ENCODE results near the gene SYT1. TPM values are rescaled to one million over a fixed set of nuclear protein-coding genes. Genes with fewer than 3 reads are reported as not detected.

The SYT1 gene
- total and polyA plus RNA-seq, 2 donors (not counting 1 experiment from before 2014, with no cell fraction given) = 0.60 to 1.3 TPM

DNA sequence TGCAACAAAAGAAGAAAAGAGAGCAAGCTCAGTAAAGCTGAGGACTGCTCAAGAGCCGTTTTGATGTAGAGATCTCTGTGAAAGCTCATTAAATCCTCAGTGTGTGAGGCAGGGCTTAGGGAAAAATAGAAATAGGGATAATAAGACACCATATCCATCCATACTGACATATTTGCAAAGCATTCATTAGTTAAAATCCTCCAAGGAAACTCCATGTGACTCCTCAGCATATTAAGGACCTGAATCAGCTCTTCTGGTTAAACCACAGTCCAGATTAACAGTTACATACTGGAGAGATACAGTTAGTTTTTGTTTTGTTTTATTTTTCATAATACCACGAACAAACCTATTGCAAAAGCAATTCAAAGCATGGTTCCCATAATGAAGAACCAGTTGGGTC is 538.0 kb downstream of the SYT1 start:
- Histone ChIP-seq H3K27ac (ENCODE audit: low read length in 2 of 2) (no peak overlapping the region), H3K4me1 (ENCODE audit: control insufficient read depth in 2 of 2, insufficient read depth in 2 of 2, low read length in 2 of 2) (no peaks in the 10 kb centered on the region), H3K27me3 (replicated peaks in 1 of 4; ENCODE audit: control extremely low read depth in 1 of 4, control insufficient read depth in 3 of 4, insufficient read depth in 4 of 4, low read length in 3 of 4) (no peaks in the 10 kb centered on the region), H3K4me2 (replicated peaks; ENCODE audit: low read depth, low read length, poor library complexity, severe bottlenecking) (no peak overlapping the region), H3K36me3 (replicated peaks in 1 of 2; ENCODE audit: control extremely low read depth in 1 of 2, control insufficient read depth in 1 of 2, extremely low read depth in 1 of 2, insufficient read depth in 2 of 2, low read length in 1 of 2) (no peaks in the 10 kb centered on the region), H3K9me3 (ENCODE audit: control extremely low read depth in 1 of 3, control insufficient read depth in 2 of 3, insufficient read depth in 1 of 3, low read length in 2 of 3) (no peaks in the 10 kb centered on the region), H2AFZ (ENCODE audit: insufficient read depth, low read depth, low read length, poor library complexity, severe bottlenecking) (no peak overlapping the region), H3K9ac (ENCODE audit: low read length) (no peak overlapping the region), H3K79me2 (ENCODE audit: control insufficient read depth, insufficient read depth, low read length) (no peaks in the 10 kb centered on the region), H4K20me1 (ENCODE audit: control insufficient read depth, insufficient read depth, low read length, poor library complexity, severe bottlenecking) (no peaks in the 10 kb centered on the region), H3K4me3 (ENCODE audit: control extremely low read depth in 1 of 5, extremely low read depth in 1 of 5, insufficient read depth in 1 of 5, low read depth in 2 of 5, low read length in 4 of 5) (no peak overlapping the region)
- DNase-seq (no peak), ATAC-seq (ENCODE audit: low read depth) (no peak)
- TF ChIP-seq CTCF (IDR thresholded peaks at IDR 0.05) = no peak
- TF ChIP-seq EZH2 (IDR thresholded peaks at IDR 0.05; ENCODE audit: borderline replicate concordance, insufficient read depth, low read depth, low read length, poor library complexity, severe bottlenecking) = no peak
- Mint-ChIP-seq H3K27me3 (no peaks in the 10 kb centered on the region), H3K4me3 (no peak overlapping the region), H3K9me3 (ENCODE audit: insufficient read depth) (no peaks in the 10 kb centered on the region), H3K27ac (no peak overlapping the region), H3K4me1 (no peaks in the 10 kb centered on the region)
- CTCF ChIA-PET = no interaction called here
- 0% methylated on average over 1 of the region's 2 CpGs for WGBS (ENCODE audit: insufficient coverage)
- intact Hi-C loops (cut with micrococcal nuclease) = no loop called here
- POLR2A ChIA-PET = no interaction called here

GRCh38 chr12:79406993-79407392 is 542.4 kb downstream of the SYT1 start:
- Histone ChIP-seq H3K9me3 (ENCODE audit: control extremely low read depth in 1 of 3, control insufficient read depth in 2 of 3, insufficient read depth in 1 of 3, low read length in 2 of 3) (no peaks in the 10 kb centered on the region), H3K4me1 (ENCODE audit: control insufficient read depth in 2 of 2, insufficient read depth in 2 of 2, low read length in 2 of 2) (no peaks in the 10 kb centered on the region), H3K9ac (ENCODE audit: low read length) (no peak overlapping the region), H2AFZ (ENCODE audit: insufficient read depth, low read depth, low read length, poor library complexity, severe bottlenecking) (no peak overlapping the region), H3K4me2 (replicated peaks; ENCODE audit: low read depth, low read length, poor library complexity, severe bottlenecking) (no peak overlapping the region), H3K36me3 (replicated peaks in 1 of 2; ENCODE audit: control extremely low read depth in 1 of 2, control insufficient read depth in 1 of 2, extremely low read depth in 1 of 2, insufficient read depth in 2 of 2, low read length in 1 of 2) (no peaks in the 10 kb centered on the region), H3K79me2 (ENCODE audit: control insufficient read depth, insufficient read depth, low read length) (no peaks in the 10 kb centered on the region), H3K27ac (ENCODE audit: low read length in 2 of 2) (no peak overlapping the region), H4K20me1 (ENCODE audit: control insufficient read depth, insufficient read depth, low read length, poor library complexity, severe bottlenecking) (no peaks in the 10 kb centered on the region), H3K27me3 (replicated peaks in 1 of 4; ENCODE audit: control extremely low read depth in 1 of 4, control insufficient read depth in 3 of 4, insufficient read depth in 4 of 4, low read length in 3 of 4) (no peaks in the 10 kb centered on the region), H3K4me3 (ENCODE audit: control extremely low read depth in 1 of 5, extremely low read depth in 1 of 5, insufficient read depth in 1 of 5, low read depth in 2 of 5, low read length in 4 of 5) (no peak overlapping the region)
- DNase-seq (no peak), ATAC-seq (ENCODE audit: low read depth) (no peak)
- Mint-ChIP-seq H3K4me1 (no peaks in the 10 kb centered on the region), H3K4me3 (no peak overlapping the region), H3K9me3 (ENCODE audit: insufficient read depth) (no peaks in the 10 kb centered on the region), H3K27ac (no peak overlapping the region), H3K27me3 (no peaks in the 10 kb centered on the region)
- ChIA-PET POLR2A (no interaction called here), CTCF (interaction anchor here (1.5 kb wide), 1 partner anchor 13 kb away, joined by 3 read pairs; no protein-coding TSS in a partner anchor)
- no CpG with 5 or more reads among the region's 1 CpG for WGBS (ENCODE audit: insufficient coverage)
- intact Hi-C loops (cut with micrococcal nuclease) = no loop called here
- TF ChIP-seq CTCF (IDR thresholded peaks at IDR 0.05) (no peak), EZH2 (IDR thresholded peaks at IDR 0.05; ENCODE audit: borderline replicate concordance, insufficient read depth, low read depth, low read length, poor library complexity, severe bottlenecking) (no peak)

Data from B cell (primary cell).